OCI-LY1 (cell line): ENCODE data around the gene VWA3A.

Experiments
- CTCF ChIP-seq: fragments of 200-600 bp; sonication (generic), shearing (Covaris generic); IDR thresholded peaks from 2 replicates; pipeline ENCODE4 v1.5.1; 2017; ENCODE audit warnings: mild to moderate bottlenecking, antibody characterized with exemption, low read length, moderate library complexity, mixed read lengths
- EZH2 ChIP-seq: fragments of 200-600 bp; sonication (generic), shearing (Covaris generic); IDR thresholded peaks from 2 replicates; pipeline ENCODE4 v1.8.0; 2017; ENCODE audit warnings: borderline replicate concordance, mixed run types, mild to moderate bottlenecking, antibody characterized with exemption, low read length, moderate library complexity, mixed read lengths

GRCh38 chr16:22147853-22148252 lies 55.5 kb downstream of the VWA3A start:
- TF ChIP-seq EZH2 (no peak), CTCF (no peak)
